GM12878 (cell line): ENCODE results near the gene TMEM168. TPM values are rescaled to one million over a fixed set of nuclear protein-coding genes. Genes with fewer than 3 reads are reported as not detected.

Source experiments
- BACH1 ChIP-seq: fragments of 450-650 bp; IDR thresholded peaks from 2 replicates; pipeline ENCODE4 v1.6.1; 2017; ENCODE audit warnings: mild to moderate bottlenecking, borderline replicate concordance
- CEBPB ChIP-seq, 2 experiments: fragments of 150-350 bp in 1 of 2; IDR thresholded peaks; 2 replicates each; pipeline ENCODE4 v1.6.1; 2012 to 2014; ENCODE audit warnings: low read depth in 2 of 2, low read length in 2 of 2, borderline replicate concordance in 1 of 2, inconsistent platforms in 1 of 2
- CHD2 ChIP-seq: IDR thresholded peaks from 2 replicates; pipeline ENCODE4 v1.6.1; 2011; ENCODE audit warnings: low read depth, low read length, improper control_type of control experiment, borderline replicate concordance
- E2F8 ChIP-seq: fragments of 450-650 bp; IDR thresholded peaks from 2 replicates; pipeline ENCODE4 v1.6.1; 2018; ENCODE audit warnings: mild to moderate bottlenecking, low read depth, moderate library complexity; ENCODE audit not compliant: partially characterized antibody
- EP300 ChIP-seq, 2 experiments: fragments of 150-350 bp in 1 of 2; IDR thresholded peaks; 2 replicates each; pipeline ENCODE4 v1.6.1; 2011 to 2012; ENCODE audit warnings: low read depth in 2 of 2, low read length in 2 of 2, borderline replicate concordance in 1 of 2, improper control_type of control experiment in 1 of 2, inconsistent platforms in 1 of 2; ENCODE audit not compliant: control insufficient read depth in 1 of 2
- GABPA ChIP-seq: IDR thresholded peaks from 2 replicates; pipeline ENCODE4 v1.6.1; 2014; ENCODE audit warnings: antibody characterized with exemption, low read depth, mild to moderate bottlenecking, inconsistent platforms
- HDAC2 ChIP-seq: fragments of 200-600 bp; sonication (generic); IDR thresholded peaks from 2 replicates; pipeline ENCODE4 v1.6.1; 2017
- IRF3 ChIP-seq: fragments of 450-650 bp; IDR thresholded peaks from 2 replicates; pipeline ENCODE4 v1.6.1; 2014; ENCODE audit warnings: mild to moderate bottlenecking
- KAT2A ChIP-seq: conservative IDR thresholded peaks from 2 replicates; pipeline ENCODE4 v1.6.1; 2011; ENCODE audit warnings: low read depth, low read length; ENCODE audit not compliant: control insufficient read depth
- KLF5 ChIP-seq: fragments of 450-650 bp; IDR thresholded peaks from 2 replicates; pipeline ENCODE4 v1.6.1; 2014; ENCODE audit warnings: mild to moderate bottlenecking; ENCODE audit not compliant: partially characterized antibody
- MEF2A ChIP-seq: IDR thresholded peaks from 2 replicates; pipeline ENCODE4 v1.6.1; 2011; ENCODE audit warnings: low read depth, mild to moderate bottlenecking, low read length, moderate library complexity; ENCODE audit not compliant: insufficient read depth
- MEF2B ChIP-seq: fragments of 450-650 bp; IDR thresholded peaks from 2 replicates; pipeline ENCODE4 v1.6.1; 2018; ENCODE audit warnings: mild to moderate bottlenecking, moderate library complexity; ENCODE audit not compliant: partially characterized antibody, poor library complexity, severe bottlenecking
- MLLT1 ChIP-seq: fragments of 450-650 bp; IDR thresholded peaks from 2 replicates; pipeline ENCODE4 v1.6.1; 2016; ENCODE audit warnings: mild to moderate bottlenecking
- NFIC ChIP-seq: IDR thresholded peaks from 2 replicates; pipeline ENCODE4 v1.6.1; 2012; ENCODE audit warnings: low read depth, mild to moderate bottlenecking, inconsistent platforms, low read length, moderate library complexity
- SIX5 ChIP-seq: IDR thresholded peaks from 2 replicates; pipeline ENCODE4 v1.6.1; 2011; ENCODE audit warnings: mild to moderate bottlenecking, low read depth, low read length, moderate library complexity; ENCODE audit not compliant: severe bottlenecking
- USF2 ChIP-seq: IDR thresholded peaks from 2 replicates; pipeline ENCODE4 v1.6.1; 2011; ENCODE audit warnings: low read depth, low read length, improper control_type of control experiment, borderline replicate concordance
- WRNIP1 ChIP-seq: IDR thresholded peaks from 2 replicates; pipeline ENCODE4 v1.6.1; 2011; ENCODE audit warnings: low read depth, low read length, improper control_type of control experiment, borderline replicate concordance
- YBX1 ChIP-seq: fragments of 450-650 bp; IDR thresholded peaks from 2 replicates; pipeline ENCODE4 v1.6.1; 2016; ENCODE audit warnings: antibody characterized with exemption
- ZBTB40 ChIP-seq: fragments of 450-650 bp; IDR thresholded peaks from 2 replicates; pipeline ENCODE4 v1.6.1; 2016; ENCODE audit warnings: mild to moderate bottlenecking, moderate library complexity, borderline replicate concordance
- ZNF384 ChIP-seq: IDR thresholded peaks from 2 replicates; pipeline ENCODE4 v1.6.1; 2012; ENCODE audit warnings: low read depth, mild to moderate bottlenecking, low read length, improper control_type of control experiment, borderline replicate concordance
- ZSCAN29 ChIP-seq: fragments of 450-650 bp; IDR thresholded peaks from 2 replicates; pipeline ENCODE4 v1.6.1; 2017; ENCODE audit warnings: mild to moderate bottlenecking, moderate library complexity
- polyA plus RNA-seq, 11 experiments: library from polyadenylated mRNA; depleted of rRNA in 4 of 11; unstranded in 6 of 11; stranded (reverse) in 5 of 11; fragments of >200 nt; fragmentation: Nextera tagmentation in 4 of 11; fragmentation: Illumina TruSeq in 1 of 11; extraction: Ambion mirVana in 4 of 11; extraction: Trizol in 1 of 11; gene quantifications; 1 replicate in 1 of 11; 2 replicates in 10 of 11; pipeline versions ENCODE4 v1.2.1 to v1.2.3, GENCODE V29; 2011 to 2016; ENCODE audit warnings: inconsistent platforms in 2 of 11, missing spikeins in 2 of 11, low read depth in 1 of 11
- total RNA-seq, 4 experiments: library from RNA; depleted of rRNA in 3 of 4; stranded (reverse); fragments of >200 nt in 3 of 4; fragmentation: Illumina TruSeq in 1 of 4; extraction: Trizol in 1 of 4; gene quantifications; 2 replicates each; pipeline versions ENCODE4 v1.2.1 to v1.2.3, GENCODE V29; 2013 to 2021

The TMEM168 gene
- total and polyA plus RNA-seq, 10 of the 15 experiments (the other 5 are each of a cell fraction or from before 2014, with no cell fraction given) = 9.1 to 44.2 (median 19.8) TPM

GRCh38 chr7:112782498-112782897 is 7.7 kb downstream of the TMEM168 start (continued):
- TF ChIP-seq ZBTB40 (no peak), EP300 (IDR thresholded peaks at IDR 0.05; ENCODE audit: borderline replicate concordance in 1 of 2, control insufficient read depth in 1 of 2, low read depth in 2 of 2, low read length in 2 of 2) (no peak), NFIC (peak; percentile 69), GABPA (no peak), BACH1 (no peak), MLLT1 (no peak), CEBPB (IDR thresholded peaks at IDR 0.05; ENCODE audit: borderline replicate concordance in 1 of 2, low read depth in 2 of 2, low read length in 2 of 2) (no peak), USF2 (no peak), CHD2 (no peak), YBX1 (no peak), MEF2A (no peak), WRNIP1 (no peak), SIX5 (no peak), KLF5 (no peak), ZSCAN29 (no peak), MEF2B (no peak), ZNF384 (no peak), E2F8 (no peak), HDAC2 (no peak), KAT2A (no peak), IRF3 (no peak)
